MM.1S (cell line): ENCODE measurements around the gene CACNG8.

Experiments used
- DNase-seq: peaks from one replicate; pipeline ENCODE4 v3.0.0-alpha.2; 2015
- H2AFZ ChIP-seq: fragments of 300-600 bp; sonication (generic); 2 replicates; pipeline ENCODE4 v1.6.0; 2016; ENCODE audit warnings: antibody characterized with exemption, low read length
- H3F3A ChIP-seq: fragments of 300-600 bp; sonication (generic); 2 replicates; pipeline ENCODE4 v1.6.1; 2016; ENCODE audit warnings: mild to moderate bottlenecking, antibody characterized with exemption, low read length, moderate library complexity, mixed read lengths; ENCODE audit not compliant: insufficient read depth
- H3K27ac ChIP-seq: fragments of 300-600 bp; sonication (generic); 2 replicates; pipeline ENCODE4 v1.5.1; 2016; ENCODE audit warnings: mild to moderate bottlenecking, low read length
- H3K27me3 ChIP-seq: fragments of 300-600 bp; sonication (generic); replicated peaks from 2 replicates; pipeline ENCODE4 v1.6.0; 2016; ENCODE audit warnings: low read length; ENCODE audit not compliant: insufficient read depth
- H3K36me3 ChIP-seq: fragments of 300-600 bp; sonication (generic); replicated peaks from 2 replicates; pipeline ENCODE4 v1.6.1; 2016; ENCODE audit warnings: mild to moderate bottlenecking, low read length, mixed read lengths; ENCODE audit not compliant: insufficient read depth
- H3K4me1 ChIP-seq: fragments of 300-600 bp; sonication (generic); 2 replicates; pipeline ENCODE4 v1.6.1; 2016; ENCODE audit warnings: low read length, mixed read lengths
- H3K4me2 ChIP-seq: fragments of 300-600 bp; sonication (generic); 2 replicates; pipeline ENCODE4 v1.6.0; 2016; ENCODE audit warnings: low read depth, low read length
- H3K4me3 ChIP-seq: fragments of 300-600 bp; sonication (generic); 2 replicates; pipeline ENCODE4 v1.5.1; 2016; ENCODE audit warnings: low read length, mixed read lengths
- H3K79me2 ChIP-seq: fragments of 300-600 bp; sonication (generic); 2 replicates; pipeline ENCODE4 v1.6.1; 2016; ENCODE audit warnings: mixed run types, low read length, mixed read lengths
- H3K9ac ChIP-seq: fragments of 300-600 bp; sonication (generic); 2 replicates; pipeline ENCODE4 v1.6.1; 2016; ENCODE audit warnings: low read length, mixed read lengths
- H3K9me2 ChIP-seq: fragments of 300-600 bp; sonication (generic); replicated peaks from 2 replicates; pipeline ENCODE4 v1.6.1; 2016; ENCODE audit warnings: mild to moderate bottlenecking, low read length, mixed read lengths; ENCODE audit not compliant: insufficient read depth
- H3K9me3 ChIP-seq: fragments of 300-600 bp; sonication (generic); replicated peaks from 2 replicates; pipeline ENCODE4 v1.6.1; 2016; ENCODE audit warnings: mild to moderate bottlenecking, low read length, mixed read lengths; ENCODE audit not compliant: insufficient read depth
- H4K20me1 ChIP-seq: fragments of 300-600 bp; sonication (generic); 2 replicates; pipeline ENCODE4 v1.6.1; 2016; ENCODE audit warnings: mild to moderate bottlenecking, low read length, moderate library complexity, mixed read lengths; ENCODE audit not compliant: insufficient read depth
- EZH2 ChIP-seq: fragments of 300-600 bp; sonication (generic); optimal IDR thresholded peaks from 2 replicates; pipeline ENCODE3; 2017; ENCODE audit warnings: low read depth, mild to moderate bottlenecking, antibody characterized with exemption, low read length, mixed read lengths
- EZH2phosphoT487 ChIP-seq: fragments of 300-600 bp; sonication (generic); IDR thresholded peaks from 2 replicates; pipeline ENCODE4 v1.6.1; 2018; ENCODE audit warnings: antibody characterized with exemption, low read length
- TF ChIP-seq, protein P1 (sequence below): fragments of 300-600 bp; sonication (generic); IDR thresholded peaks from 2 replicates; pipeline ENCODE4 v1.5.1; 2016; ENCODE audit warnings: antibody characterized with exemption, low read length, mixed read lengths

CACNG8 gene

DNA sequence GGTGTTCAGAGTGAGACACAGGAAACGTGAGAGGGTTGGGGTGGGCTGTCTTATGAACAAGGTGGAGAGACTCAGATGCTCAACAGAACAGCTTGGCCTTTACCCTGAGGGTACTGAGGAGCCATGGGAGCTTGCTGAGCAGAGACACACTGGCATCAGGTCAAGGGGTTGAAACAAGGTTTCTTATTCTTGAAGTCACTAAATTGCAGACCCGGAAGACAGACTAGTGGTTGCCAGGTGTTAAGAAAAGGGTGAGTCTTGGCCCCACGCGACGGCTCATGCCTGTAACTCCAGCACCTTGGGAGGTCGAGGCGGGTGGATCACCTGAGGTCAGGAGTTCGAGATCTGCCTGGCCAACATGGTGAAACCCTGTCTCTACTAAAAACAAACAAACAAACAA is 51.1 kb downstream of the CACNG8 start:
- no peak overlapping the region for H3K4me3 ChIP-seq
- no peaks in the 10 kb centered on the region for H4K20me1 ChIP-seq
- no peaks in the 10 kb centered on the region for H3K79me2 ChIP-seq
- H3K9ac ChIP-seq = no peak overlapping the region
- no peak overlapping the region for H2AFZ ChIP-seq
- H3K9me2 ChIP-seq = no peaks in the 10 kb centered on the region
- H3F3A ChIP-seq = no peaks in the 10 kb centered on the region
- TF ChIP-seq EZH2 (no peak), EZH2phosphoT487 (no peak)
- TF ChIP-seq, protein P1, sequence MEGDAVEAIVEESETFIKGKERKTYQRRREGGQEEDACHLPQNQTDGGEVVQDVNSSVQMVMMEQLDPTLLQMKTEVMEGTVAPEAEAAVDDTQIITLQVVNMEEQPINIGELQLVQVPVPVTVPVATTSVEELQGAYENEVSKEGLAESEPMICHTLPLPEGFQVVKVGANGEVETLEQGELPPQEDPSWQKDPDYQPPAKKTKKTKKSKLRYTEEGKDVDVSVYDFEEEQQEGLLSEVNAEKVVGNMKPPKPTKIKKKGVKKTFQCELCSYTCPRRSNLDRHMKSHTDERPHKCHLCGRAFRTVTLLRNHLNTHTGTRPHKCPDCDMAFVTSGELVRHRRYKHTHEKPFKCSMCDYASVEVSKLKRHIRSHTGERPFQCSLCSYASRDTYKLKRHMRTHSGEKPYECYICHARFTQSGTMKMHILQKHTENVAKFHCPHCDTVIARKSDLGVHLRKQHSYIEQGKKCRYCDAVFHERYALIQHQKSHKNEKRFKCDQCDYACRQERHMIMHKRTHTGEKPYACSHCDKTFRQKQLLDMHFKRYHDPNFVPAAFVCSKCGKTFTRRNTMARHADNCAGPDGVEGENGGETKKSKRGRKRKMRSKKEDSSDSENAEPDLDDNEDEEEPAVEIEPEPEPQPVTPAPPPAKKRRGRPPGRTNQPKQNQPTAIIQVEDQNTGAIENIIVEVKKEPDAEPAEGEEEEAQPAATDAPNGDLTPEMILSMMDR = no peak
- H3K9me3 ChIP-seq = no peaks in the 10 kb centered on the region
- H3K36me3 ChIP-seq = no peaks in the 10 kb centered on the region
- no peak for DNase-seq
- H3K27ac ChIP-seq = no peak overlapping the region
- H3K27me3 ChIP-seq = peaks cover 31% of the 10 kb centered on the region
- no peaks in the 10 kb centered on the region for H3K4me1 ChIP-seq
- no peak overlapping the region for H3K4me2 ChIP-seq

DNA sequence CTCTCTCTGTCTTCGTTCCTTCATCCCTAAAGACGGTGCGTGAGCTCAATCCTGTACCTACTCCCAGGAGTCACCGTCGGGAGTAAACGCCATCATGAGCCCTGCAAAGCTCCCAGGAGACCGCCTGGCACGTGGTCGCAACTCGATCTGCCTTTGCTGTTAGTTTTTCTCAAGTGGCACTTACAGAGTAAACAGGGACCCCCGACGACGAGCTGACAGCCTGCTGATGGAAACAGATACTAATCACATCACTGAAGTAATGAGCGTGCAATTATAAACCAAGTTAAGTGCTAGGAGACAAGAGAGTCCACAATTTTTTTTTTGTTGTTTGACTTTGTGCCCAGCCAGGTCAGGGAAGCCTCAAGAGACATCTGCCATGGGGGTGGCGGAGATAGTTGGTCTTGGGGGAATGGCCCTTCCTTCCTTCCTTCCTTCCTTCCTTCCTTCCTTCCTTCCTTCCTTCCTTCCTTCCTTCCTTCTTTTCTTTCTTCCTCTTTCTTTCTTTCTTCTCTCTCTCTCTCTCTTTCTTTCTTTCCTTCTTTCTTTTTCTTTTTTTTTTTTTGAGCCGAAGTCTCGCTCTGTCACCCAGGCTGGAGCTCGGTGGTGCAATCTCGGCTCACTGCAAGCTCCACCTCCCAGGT is 52.3 kb downstream of the CACNG8 start:
- no peak for DNase-seq
- H3K9me3 ChIP-seq = no peaks in the 10 kb centered on the region
- H3K4me3 ChIP-seq = no peak overlapping the region
- H3K9me2 ChIP-seq = no peaks in the 10 kb centered on the region
- no peaks in the 10 kb centered on the region for H3K4me1 ChIP-seq
- no peaks in the 10 kb centered on the region for H3F3A ChIP-seq
- H3K36me3 ChIP-seq = no peaks in the 10 kb centered on the region
- no peak overlapping the region for H3K4me2 ChIP-seq
- no peak overlapping the region for H3K9ac ChIP-seq
- H2AFZ ChIP-seq = no peak overlapping the region
- no peak for TF ChIP-seq EZH2
- TF ChIP-seq, protein P1 = no peak
- no peak for TF ChIP-seq EZH2phosphoT487
- H3K79me2 ChIP-seq = no peaks in the 10 kb centered on the region
- no peaks in the 10 kb centered on the region for H4K20me1 ChIP-seq
- peaks cover 35% of the 10 kb centered on the region for H3K27me3 ChIP-seq
- no peak overlapping the region for H3K27ac ChIP-seq

DNA sequence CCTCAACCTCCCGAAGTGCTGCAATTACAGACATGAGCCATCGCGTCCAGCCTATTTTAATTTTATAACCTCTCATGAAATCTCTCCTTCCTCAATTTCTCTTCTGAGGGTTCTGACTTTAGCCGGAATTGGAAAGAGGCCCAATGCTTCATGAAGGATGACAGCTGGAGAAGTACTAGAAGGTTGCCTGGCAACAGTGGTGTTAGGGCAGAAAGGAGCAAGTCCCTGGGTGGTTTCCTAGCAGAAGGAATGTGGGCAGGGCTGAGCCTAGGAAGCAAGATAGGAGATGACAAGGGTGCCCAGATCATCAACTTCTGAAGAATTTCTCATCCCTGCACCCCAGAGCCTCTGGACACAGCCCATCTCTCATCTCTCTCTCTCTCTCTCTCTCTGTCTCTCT is 54.5 kb downstream of the CACNG8 start:
- H3K9me2 ChIP-seq = no peaks in the 10 kb centered on the region
- H2AFZ ChIP-seq = no peak overlapping the region
- H4K20me1 ChIP-seq = no peaks in the 10 kb centered on the region
- no peaks in the 10 kb centered on the region for H3K9me3 ChIP-seq
- H3K9ac ChIP-seq = no peak overlapping the region
- no peaks in the 10 kb centered on the region for H3F3A ChIP-seq
- TF ChIP-seq EZH2phosphoT487 (no peak), EZH2 (no peak)
- TF ChIP-seq, protein P1 = no peak
- H3K27ac ChIP-seq = no peak overlapping the region
- H3K79me2 ChIP-seq = no peaks in the 10 kb centered on the region
- H3K4me3 ChIP-seq = no peak overlapping the region
- H3K4me1 ChIP-seq = no peaks in the 10 kb centered on the region
- H3K4me2 ChIP-seq = no peak overlapping the region
- H3K36me3 ChIP-seq = no peaks in the 10 kb centered on the region
- DNase-seq = no peak
- H3K27me3 ChIP-seq = peaks cover 33% of the 10 kb centered on the region
